ENCODE results near the gene RAPGEF4.
"Not testable (repeated sequence)": the region's sequence is repeated elsewhere in the genome, so short reads cannot be mapped to it uniquely, and the experiment has no call there.

The RAPGEF4 gene

GRCh38 chr2:172730411-172730810, 5.2 kb upstream of the RAPGEF4 start:
- DNase-seq: no peak

GRCh38 chr2:172734711-172735581, 699 bp upstream of the RAPGEF4 start:
- no peak for DNase-seq

GRCh38 chr2:172736424-172737174, 954 bp downstream of the RAPGEF4 start:
- DNase-seq: no peak

GRCh38 chr2:172739661-172740266, 4.1 kb downstream of the RAPGEF4 start:
- DNase-seq: no peak

- DNase-seq: no peak
Observed at GRCh38 chr2:172740856-172741255, 5.2 kb downstream of the RAPGEF4 start.

GRCh38 chr2:172742931-172743540, 7.4 kb downstream of the RAPGEF4 start:
- no peak for DNase-seq

- DNase-seq: no peak
Observed at GRCh38 chr2:172743898-172744297, 8.3 kb downstream of the RAPGEF4 start.

GRCh38 chr2:172745636-172746035, 10.0 kb downstream of the RAPGEF4 start:
- no peak for DNase-seq

- DNase-seq: not testable (repeated sequence)
Observed at GRCh38 chr2:172748543-172748942, 12.9 kb downstream of the RAPGEF4 start.

GRCh38 chr2:172749388-172749787, 13.7 kb downstream of the RAPGEF4 start:
- DNase-seq: no peak

- DNase-seq: no peak
Observed at GRCh38 chr2:172751564-172751963, 15.9 kb downstream of the RAPGEF4 start.

- DNase-seq: no peak
Observed at GRCh38 chr2:172753610-172754009, 18.0 kb downstream of the RAPGEF4 start.

GRCh38 chr2:172759441-172759840, 23.8 kb downstream of the RAPGEF4 start:
- DNase-seq: no peak

- DNase-seq: no peak
Observed at GRCh38 chr2:172761306-172761705, 25.7 kb downstream of the RAPGEF4 start.

- no peak for DNase-seq
Observed at GRCh38 chr2:172762574-172762973, 26.9 kb downstream of the RAPGEF4 start.

GRCh38 chr2:172763079-172763478, 27.4 kb downstream of the RAPGEF4 start:
- no peak for DNase-seq

- DNase-seq: no peak
Observed at GRCh38 chr2:172765662-172766061, 30.0 kb downstream of the RAPGEF4 start.

GRCh38 chr2:172768401-172768800, 32.8 kb downstream of the RAPGEF4 start:
- DNase-seq: no peak

GRCh38 chr2:172769879-172770278, 34.2 kb downstream of the RAPGEF4 start:
- DNase-seq: no peak

- DNase-seq: no peak
Observed at GRCh38 chr2:172770887-172771286, 35.2 kb downstream of the RAPGEF4 start.

GRCh38 chr2:172772633-172773032, 37.0 kb downstream of the RAPGEF4 start:
- no peak for DNase-seq

- no peak for DNase-seq
Observed at GRCh38 chr2:172774302-172774701, 38.7 kb downstream of the RAPGEF4 start.

- no peak for DNase-seq
Observed at GRCh38 chr2:172775319-172775718, 39.7 kb downstream of the RAPGEF4 start.
